Measurements from ENCODE around the gene GRIA4. TPM values are rescaled to one million over a fixed set of nuclear protein-coding genes. Genes with fewer than 3 reads are reported as not detected.

GRIA4 gene
- total and polyA plus RNA-seq, 4 donors: not detected

DNA sequence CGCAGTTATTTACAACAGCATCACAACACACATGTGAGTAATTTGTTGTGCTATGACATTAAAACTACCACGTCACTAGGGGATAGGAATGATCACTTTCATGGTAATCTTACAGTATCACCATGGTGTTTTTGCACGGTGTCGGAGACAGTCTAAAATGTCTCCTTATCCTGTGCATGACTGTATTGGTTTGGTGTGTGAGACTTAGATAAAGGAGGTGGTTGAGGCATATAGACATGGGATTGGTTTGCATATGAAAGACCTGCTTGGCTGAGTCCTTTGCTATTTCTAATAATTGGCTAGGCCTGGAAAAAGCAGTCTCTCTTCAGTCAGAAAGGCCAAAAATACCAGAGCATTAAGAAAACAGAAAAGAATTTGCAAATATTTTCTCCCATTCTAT lies 382.0 kb downstream of the GRIA4 start:
- TF ChIP-seq FOXA1 (IDR thresholded peaks at IDR 0.05): no peak
- TF ChIP-seq JUND (IDR thresholded peaks at IDR 0.05): no peak
- no peak for TF ChIP-seq EGR1 (IDR thresholded peaks at IDR 0.05; ENCODE audit: low read depth in 2 of 2)
- TF ChIP-seq ATF3 (IDR thresholded peaks at IDR 0.05): no peak
- TF ChIP-seq, protein P1, sequence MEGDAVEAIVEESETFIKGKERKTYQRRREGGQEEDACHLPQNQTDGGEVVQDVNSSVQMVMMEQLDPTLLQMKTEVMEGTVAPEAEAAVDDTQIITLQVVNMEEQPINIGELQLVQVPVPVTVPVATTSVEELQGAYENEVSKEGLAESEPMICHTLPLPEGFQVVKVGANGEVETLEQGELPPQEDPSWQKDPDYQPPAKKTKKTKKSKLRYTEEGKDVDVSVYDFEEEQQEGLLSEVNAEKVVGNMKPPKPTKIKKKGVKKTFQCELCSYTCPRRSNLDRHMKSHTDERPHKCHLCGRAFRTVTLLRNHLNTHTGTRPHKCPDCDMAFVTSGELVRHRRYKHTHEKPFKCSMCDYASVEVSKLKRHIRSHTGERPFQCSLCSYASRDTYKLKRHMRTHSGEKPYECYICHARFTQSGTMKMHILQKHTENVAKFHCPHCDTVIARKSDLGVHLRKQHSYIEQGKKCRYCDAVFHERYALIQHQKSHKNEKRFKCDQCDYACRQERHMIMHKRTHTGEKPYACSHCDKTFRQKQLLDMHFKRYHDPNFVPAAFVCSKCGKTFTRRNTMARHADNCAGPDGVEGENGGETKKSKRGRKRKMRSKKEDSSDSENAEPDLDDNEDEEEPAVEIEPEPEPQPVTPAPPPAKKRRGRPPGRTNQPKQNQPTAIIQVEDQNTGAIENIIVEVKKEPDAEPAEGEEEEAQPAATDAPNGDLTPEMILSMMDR (IDR thresholded peaks at IDR 0.05; ENCODE audit: low read depth, low read length, missing input control): no peak
- Histone ChIP-seq H3K9ac (ENCODE audit: low read depth in 1 of 2, low read length in 2 of 2) (no peak overlapping the region), H3K27ac (ENCODE audit: low read depth in 1 of 2, low read length in 2 of 2) (no peak overlapping the region), H3K27me3 (ENCODE audit: control insufficient read depth in 4 of 4, insufficient read depth in 4 of 4, low read length in 3 of 4) (no peaks in the 10 kb centered on the region), H3K4me3 (ENCODE audit: low read depth in 1 of 3, low read length in 3 of 3) (no peak overlapping the region), H3K9me3 (ENCODE audit: control insufficient read depth in 4 of 4, low read length in 3 of 4) (no peaks in the 10 kb centered on the region), H3K36me3 (ENCODE audit: control insufficient read depth in 4 of 4, insufficient read depth in 3 of 4, low read depth in 1 of 4, low read length in 3 of 4) (peaks cover 0 to 12% (median 2%) of the 10 kb centered on the region in 4 donors), H3K4me1 (ENCODE audit: control insufficient read depth in 4 of 4, insufficient read depth in 4 of 4, low read length in 3 of 4) (no peaks in the 10 kb centered on the region)
- 96% methylated on average over 4 of the region's 4 CpGs for WGBS
- DNase-seq (ENCODE audit: low spot score): no peak

DNA sequence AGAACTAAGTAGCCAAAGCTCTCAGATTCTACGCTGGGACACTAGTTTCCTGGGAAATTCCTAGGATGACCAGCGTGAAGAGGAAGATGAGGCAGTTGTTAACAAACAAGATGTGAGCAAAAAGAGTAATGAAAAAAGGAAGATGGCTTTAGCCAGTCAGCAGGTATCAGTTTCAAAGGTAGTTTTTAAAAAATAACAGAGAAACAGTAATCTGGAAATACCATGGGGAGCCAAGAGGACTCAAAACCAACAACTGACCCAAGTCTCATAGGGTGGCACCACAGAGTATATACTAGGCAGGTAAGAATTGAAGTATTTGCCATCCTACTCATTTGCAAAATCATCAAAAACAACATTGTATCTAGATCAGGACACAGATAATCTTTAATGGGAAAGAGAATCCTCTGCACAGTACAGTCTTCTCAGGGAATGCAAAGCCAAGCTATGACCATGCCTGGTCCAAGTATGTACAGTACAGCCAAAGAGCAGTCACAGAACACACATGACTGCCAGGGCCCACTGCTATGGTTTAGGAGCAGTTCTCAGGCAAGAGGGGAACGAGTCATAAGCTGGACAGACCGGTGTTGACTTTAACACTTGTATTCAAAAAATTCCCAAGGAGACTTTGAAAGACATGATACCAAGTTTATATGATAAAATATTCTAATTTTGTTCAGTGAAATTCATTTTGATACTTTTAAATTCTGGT lies 391.6 kb downstream of the GRIA4 start:
- no peak for DNase-seq (ENCODE audit: low spot score)
- WGBS: 94% methylated on average over 4 of the region's 4 CpGs
- peaks cover 0 to 3% (median 2%) of the 10 kb centered on the region in 4 donors for H3K9me3 ChIP-seq (ENCODE audit: control insufficient read depth in 4 of 4, low read length in 3 of 4)

More for the DNA sequence above, 391.6 kb downstream of the GRIA4 start:
- Histone ChIP-seq H3K27me3 (ENCODE audit: control insufficient read depth in 4 of 4, insufficient read depth in 4 of 4, low read length in 3 of 4) (no peaks in the 10 kb centered on the region), H3K36me3 (ENCODE audit: control insufficient read depth in 4 of 4, insufficient read depth in 3 of 4, low read depth in 1 of 4, low read length in 3 of 4) (peaks cover 0 to 6% (median 3%) of the 10 kb centered on the region in 4 donors), H3K4me1 (ENCODE audit: control insufficient read depth in 4 of 4, insufficient read depth in 4 of 4, low read length in 3 of 4) (no peaks in the 10 kb centered on the region), H3K27ac (ENCODE audit: low read depth in 1 of 2, low read length in 2 of 2) (no peak overlapping the region), H3K9ac (ENCODE audit: low read depth in 1 of 2, low read length in 2 of 2) (no peak overlapping the region), H3K4me3 (ENCODE audit: low read depth in 1 of 3, low read length in 3 of 3) (no peak overlapping the region)
- no peak for TF ChIP-seq RAD21 (IDR thresholded peaks at IDR 0.05)
- no peak for TF ChIP-seq HNF4G (IDR thresholded peaks at IDR 0.05)
- no peak for TF ChIP-seq RXRA (IDR thresholded peaks at IDR 0.05)
- no peak for TF ChIP-seq YY1 (IDR thresholded peaks at IDR 0.05)
- no peak for TF ChIP-seq EGR1 (IDR thresholded peaks at IDR 0.05; ENCODE audit: low read depth in 2 of 2)
- TF ChIP-seq SP1 (IDR thresholded peaks at IDR 0.05): no peak
- TF ChIP-seq JUND (IDR thresholded peaks at IDR 0.05): no peak
- no peak for TF ChIP-seq FOXA1 (IDR thresholded peaks at IDR 0.05)
- TF ChIP-seq GABPA (IDR thresholded peaks at IDR 0.05 in 1 of 2, conservative IDR thresholded peaks at IDR 0.05 in 1 of 2): no peak
- TF ChIP-seq ATF3 (IDR thresholded peaks at IDR 0.05): no peak
- TF ChIP-seq FOXA2 (IDR thresholded peaks at IDR 0.05): no peak
- TF ChIP-seq, protein P1 (IDR thresholded peaks at IDR 0.05; ENCODE audit: low read depth, low read length, missing input control): no peak
- TF ChIP-seq, protein P2, sequence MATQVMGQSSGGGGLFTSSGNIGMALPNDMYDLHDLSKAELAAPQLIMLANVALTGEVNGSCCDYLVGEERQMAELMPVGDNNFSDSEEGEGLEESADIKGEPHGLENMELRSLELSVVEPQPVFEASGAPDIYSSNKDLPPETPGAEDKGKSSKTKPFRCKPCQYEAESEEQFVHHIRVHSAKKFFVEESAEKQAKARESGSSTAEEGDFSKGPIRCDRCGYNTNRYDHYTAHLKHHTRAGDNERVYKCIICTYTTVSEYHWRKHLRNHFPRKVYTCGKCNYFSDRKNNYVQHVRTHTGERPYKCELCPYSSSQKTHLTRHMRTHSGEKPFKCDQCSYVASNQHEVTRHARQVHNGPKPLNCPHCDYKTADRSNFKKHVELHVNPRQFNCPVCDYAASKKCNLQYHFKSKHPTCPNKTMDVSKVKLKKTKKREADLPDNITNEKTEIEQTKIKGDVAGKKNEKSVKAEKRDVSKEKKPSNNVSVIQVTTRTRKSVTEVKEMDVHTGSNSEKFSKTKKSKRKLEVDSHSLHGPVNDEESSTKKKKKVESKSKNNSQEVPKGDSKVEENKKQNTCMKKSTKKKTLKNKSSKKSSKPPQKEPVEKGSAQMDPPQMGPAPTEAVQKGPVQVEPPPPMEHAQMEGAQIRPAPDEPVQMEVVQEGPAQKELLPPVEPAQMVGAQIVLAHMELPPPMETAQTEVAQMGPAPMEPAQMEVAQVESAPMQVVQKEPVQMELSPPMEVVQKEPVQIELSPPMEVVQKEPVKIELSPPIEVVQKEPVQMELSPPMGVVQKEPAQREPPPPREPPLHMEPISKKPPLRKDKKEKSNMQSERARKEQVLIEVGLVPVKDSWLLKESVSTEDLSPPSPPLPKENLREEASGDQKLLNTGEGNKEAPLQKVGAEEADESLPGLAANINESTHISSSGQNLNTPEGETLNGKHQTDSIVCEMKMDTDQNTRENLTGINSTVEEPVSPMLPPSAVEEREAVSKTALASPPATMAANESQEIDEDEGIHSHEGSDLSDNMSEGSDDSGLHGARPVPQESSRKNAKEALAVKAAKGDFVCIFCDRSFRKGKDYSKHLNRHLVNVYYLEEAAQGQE (IDR thresholded peaks at IDR 0.05): no peak
- no peak for TF ChIP-seq ZBTB33 (IDR thresholded peaks at IDR 0.05)
- TF ChIP-seq HNF4A (conservative IDR thresholded peaks at IDR 0.05): no peak
- no peak for TF ChIP-seq NR2F2 (IDR thresholded peaks at IDR 0.05)

Data from liver (tissue), 9 donors.